GM19193 (cell line): ENCODE data around the gene YOD1.

Experiments used
- POLR2A ChIP-seq: IDR thresholded peaks from 4 replicates; pipeline ENCODE4 v1.6.1; 2011; ENCODE audit not compliant: insufficient read depth, insufficient read length; ENCODE audit errors: extremely low read depth

Gene YOD1

GRCh38 chr1:207078578-207079132 is 27.6 kb upstream of the YOD1 start:
- no peak for TF ChIP-seq POLR2A

GRCh38 chr1:207077470-207078377 is 26.7 kb upstream of the YOD1 start:
- no peak for TF ChIP-seq POLR2A

- no peak for TF ChIP-seq POLR2A
Observed at GRCh38 chr1:207077012-207077411, 26.0 kb upstream of the YOD1 start.

GRCh38 chr1:207076181-207076955 is 25.4 kb upstream of the YOD1 start:
- no peak for TF ChIP-seq POLR2A

GRCh38 chr1:207073906-207074820 is 23.2 kb upstream of the YOD1 start:
- TF ChIP-seq POLR2A = no peak

- TF ChIP-seq POLR2A = no peak
Observed at GRCh38 chr1:207072233-207072632, 21.2 kb upstream of the YOD1 start.

- TF ChIP-seq POLR2A = no peak
Observed at GRCh38 chr1:207071426-207071825, 20.4 kb upstream of the YOD1 start.

GRCh38 chr1:207070811-207071210 is 19.8 kb upstream of the YOD1 start:
- no peak for TF ChIP-seq POLR2A

- no peak for TF ChIP-seq POLR2A
Observed at GRCh38 chr1:207069858-207070506, 19.0 kb upstream of the YOD1 start.

- TF ChIP-seq POLR2A = no peak
Observed at GRCh38 chr1:207069061-207069460, 18.1 kb upstream of the YOD1 start.

- no peak for TF ChIP-seq POLR2A
Observed at GRCh38 chr1:207067665-207068064, 16.7 kb upstream of the YOD1 start.

- TF ChIP-seq POLR2A = no peak
Observed at GRCh38 chr1:207067185-207067584, 16.2 kb upstream of the YOD1 start.

- TF ChIP-seq POLR2A = no peak
Observed at GRCh38 chr1:207064561-207064960, 13.6 kb upstream of the YOD1 start.

GRCh38 chr1:207063014-207063413 is 12.0 kb upstream of the YOD1 start:
- no peak for TF ChIP-seq POLR2A

GRCh38 chr1:207062058-207062457 is 11.1 kb upstream of the YOD1 start:
- TF ChIP-seq POLR2A = no peak

GRCh38 chr1:207060596-207060995 is 9.6 kb upstream of the YOD1 start:
- TF ChIP-seq POLR2A = no peak
